ENCODE data around the gene INS. TPM values are rescaled to one million over a fixed set of nuclear protein-coding genes. Genes with fewer than 3 reads are reported as not detected.
A peak's percentile ranks its signal among the peaks of the same experiment; 100 is the strongest.

The INS gene
- total and polyA plus RNA-seq, 4 donors: 0.16 to 0.37 TPM; not detected in 2

DNA sequence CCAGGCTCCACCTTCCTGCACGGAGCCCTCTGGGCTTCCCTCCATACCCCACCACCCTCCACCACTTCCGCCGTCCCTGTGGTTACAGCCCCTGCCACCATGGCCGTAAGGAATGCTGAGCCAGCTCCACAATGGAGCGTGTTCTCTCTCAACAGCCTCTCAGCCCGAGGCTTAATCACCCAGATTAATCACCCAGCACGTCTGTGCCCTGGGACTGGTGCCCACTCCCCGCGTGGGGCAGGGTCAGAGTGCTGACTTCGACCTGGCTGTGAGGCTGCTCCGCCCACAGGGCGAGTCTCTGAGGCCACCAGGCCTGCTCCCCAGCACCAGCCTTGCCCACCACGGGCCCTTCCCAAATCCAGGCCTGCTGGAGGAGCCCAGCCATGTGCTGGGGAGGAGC is 14.7 kb upstream of the INS start:
- H3K27me3 ChIP-seq (ENCODE audit: control insufficient read depth in 4 of 4, insufficient read depth in 4 of 4, low read length in 3 of 4): no peaks in the 10 kb centered on the region
- H3K36me3 ChIP-seq (ENCODE audit: control insufficient read depth in 4 of 4, insufficient read depth in 3 of 4, low read depth in 1 of 4, low read length in 3 of 4): no peaks in the 10 kb centered on the region
- H3K9ac ChIP-seq (ENCODE audit: low read depth in 1 of 2, low read length in 2 of 2): no peak overlapping the region
- 55% methylated on average over 13 of the region's 13 CpGs for WGBS
- H3K9me3 ChIP-seq (ENCODE audit: control insufficient read depth in 4 of 4, low read length in 3 of 4): no peaks in the 10 kb centered on the region
- TF ChIP-seq RAD21 (IDR thresholded peaks at IDR 0.05): no peak
- TF ChIP-seq GABPA (IDR thresholded peaks at IDR 0.05 in 1 of 2, conservative IDR thresholded peaks at IDR 0.05 in 1 of 2): no peak
- H3K4me1 ChIP-seq (ENCODE audit: control insufficient read depth in 4 of 4, insufficient read depth in 4 of 4, low read length in 3 of 4): peaks cover 0 to 3% (median 1%) of the 10 kb centered on the region in 4 donors
- no peak for DNase-seq (ENCODE audit: low spot score)
- no peak overlapping the region for H3K27ac ChIP-seq (ENCODE audit: low read depth in 1 of 2, low read length in 2 of 2)
- H3K4me3 ChIP-seq (ENCODE audit: low read depth in 1 of 3, low read length in 3 of 3): no peak overlapping the region

DNA sequence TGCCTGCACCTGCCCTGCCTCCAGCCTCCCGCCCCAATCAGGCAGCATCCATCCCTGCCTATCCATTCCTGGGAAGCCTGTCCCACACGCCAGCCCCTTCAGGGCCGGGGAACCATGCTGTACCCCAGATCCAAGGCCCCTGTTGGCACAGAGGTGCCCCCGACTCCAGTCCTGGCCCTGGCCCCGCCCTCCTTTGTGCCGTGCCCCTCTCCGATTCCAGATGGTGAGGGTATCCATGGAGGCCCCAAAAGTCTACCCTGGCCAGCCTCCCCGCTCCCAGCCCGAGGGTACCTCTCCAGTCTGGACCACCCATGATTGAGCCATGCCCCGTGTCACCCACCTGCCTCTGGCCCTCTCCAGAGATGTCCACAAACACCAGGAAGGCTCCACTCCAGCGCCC is 13.4 kb upstream of the INS start:
- no peak overlapping the region for H3K9ac ChIP-seq (ENCODE audit: low read depth in 1 of 2, low read length in 2 of 2)
- H3K9me3 ChIP-seq (ENCODE audit: control insufficient read depth in 4 of 4, low read length in 3 of 4): no peaks in the 10 kb centered on the region
- no peaks in the 10 kb centered on the region for H3K27me3 ChIP-seq (ENCODE audit: control insufficient read depth in 4 of 4, insufficient read depth in 4 of 4, low read length in 3 of 4)
- DNase-seq (ENCODE audit: low spot score): no peak
- no peak for TF ChIP-seq FOXA2 (IDR thresholded peaks at IDR 0.05)
- TF ChIP-seq RAD21 (IDR thresholded peaks at IDR 0.05): no peak
- TF ChIP-seq HNF4G (IDR thresholded peaks at IDR 0.05): no peak
- no peak for TF ChIP-seq FOXA1 (IDR thresholded peaks at IDR 0.05)
- TF ChIP-seq JUND (IDR thresholded peaks at IDR 0.05): no peak
- TF ChIP-seq, protein P1, sequence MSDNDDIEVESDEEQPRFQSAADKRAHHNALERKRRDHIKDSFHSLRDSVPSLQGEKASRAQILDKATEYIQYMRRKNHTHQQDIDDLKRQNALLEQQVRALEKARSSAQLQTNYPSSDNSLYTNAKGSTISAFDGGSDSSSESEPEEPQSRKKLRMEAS (IDR thresholded peaks at IDR 0.05): no peak
- TF ChIP-seq HNF4A (conservative IDR thresholded peaks at IDR 0.05): no peak
- TF ChIP-seq YY1 (IDR thresholded peaks at IDR 0.05): no peak
- H3K4me3 ChIP-seq (ENCODE audit: low read depth in 1 of 3, low read length in 3 of 3): no peak overlapping the region
- H3K27ac ChIP-seq (ENCODE audit: low read depth in 1 of 2, low read length in 2 of 2): no peak overlapping the region
- H3K36me3 ChIP-seq (ENCODE audit: control insufficient read depth in 4 of 4, insufficient read depth in 3 of 4, low read depth in 1 of 4, low read length in 3 of 4): no peaks in the 10 kb centered on the region
- peaks cover 0 to 6% (median 2%) of the 10 kb centered on the region in 4 donors for H3K4me1 ChIP-seq (ENCODE audit: control insufficient read depth in 4 of 4, insufficient read depth in 4 of 4, low read length in 3 of 4)
- WGBS: 86% methylated on average over 11 of the region's 11 CpGs

DNA sequence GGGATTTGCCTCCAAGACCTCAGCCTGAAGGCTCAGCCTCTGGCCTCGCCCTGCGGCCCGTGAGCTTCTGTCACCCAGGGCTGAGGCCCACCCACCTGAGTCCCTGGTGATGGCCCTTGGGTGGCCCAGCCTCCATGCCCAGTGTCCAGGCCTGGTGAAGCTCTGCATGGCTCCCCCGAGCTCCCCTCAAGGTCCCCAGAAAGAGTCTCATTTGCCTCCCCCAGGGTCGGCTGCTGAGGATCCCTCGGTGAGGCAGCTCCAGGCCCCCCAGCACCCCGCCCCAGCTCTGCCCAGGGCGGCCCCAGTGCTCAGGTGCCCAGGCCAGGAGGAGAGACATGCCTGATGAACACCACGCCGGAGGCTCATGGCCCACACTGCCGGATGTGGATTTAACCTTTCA is 12.8 kb upstream of the INS start:
- H3K27me3 ChIP-seq (ENCODE audit: control insufficient read depth in 4 of 4, insufficient read depth in 4 of 4, low read length in 3 of 4): no peaks in the 10 kb centered on the region
- no peak for DNase-seq (ENCODE audit: low spot score)
- 61% methylated on average over 11 of the region's 11 CpGs for WGBS
- no peak overlapping the region for H3K4me3 ChIP-seq (ENCODE audit: low read depth in 1 of 3, low read length in 3 of 3)
- no peaks in the 10 kb centered on the region for H3K36me3 ChIP-seq (ENCODE audit: control insufficient read depth in 4 of 4, insufficient read depth in 3 of 4, low read depth in 1 of 4, low read length in 3 of 4)
- no peak overlapping the region for H3K27ac ChIP-seq (ENCODE audit: low read depth in 1 of 2, low read length in 2 of 2)
- H3K9ac ChIP-seq (ENCODE audit: low read depth in 1 of 2, low read length in 2 of 2): no peak overlapping the region
- H3K4me1 ChIP-seq (ENCODE audit: control insufficient read depth in 4 of 4, insufficient read depth in 4 of 4, low read length in 3 of 4): peaks cover 0 to 11% (median 4%) of the 10 kb centered on the region in 4 donors
- TF ChIP-seq FOXA2 (IDR thresholded peaks at IDR 0.05): no peak
- TF ChIP-seq JUND (IDR thresholded peaks at IDR 0.05): no peak
- TF ChIP-seq, protein P2, sequence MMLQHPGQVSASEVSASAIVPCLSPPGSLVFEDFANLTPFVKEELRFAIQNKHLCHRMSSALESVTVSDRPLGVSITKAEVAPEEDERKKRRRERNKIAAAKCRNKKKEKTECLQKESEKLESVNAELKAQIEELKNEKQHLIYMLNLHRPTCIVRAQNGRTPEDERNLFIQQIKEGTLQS (IDR thresholded peaks at IDR 0.05): no peak
- no peak for TF ChIP-seq GABPA (IDR thresholded peaks at IDR 0.05 in 1 of 2, conservative IDR thresholded peaks at IDR 0.05 in 1 of 2)
- no peaks in the 10 kb centered on the region for H3K9me3 ChIP-seq (ENCODE audit: control insufficient read depth in 4 of 4, low read length in 3 of 4)

DNA sequence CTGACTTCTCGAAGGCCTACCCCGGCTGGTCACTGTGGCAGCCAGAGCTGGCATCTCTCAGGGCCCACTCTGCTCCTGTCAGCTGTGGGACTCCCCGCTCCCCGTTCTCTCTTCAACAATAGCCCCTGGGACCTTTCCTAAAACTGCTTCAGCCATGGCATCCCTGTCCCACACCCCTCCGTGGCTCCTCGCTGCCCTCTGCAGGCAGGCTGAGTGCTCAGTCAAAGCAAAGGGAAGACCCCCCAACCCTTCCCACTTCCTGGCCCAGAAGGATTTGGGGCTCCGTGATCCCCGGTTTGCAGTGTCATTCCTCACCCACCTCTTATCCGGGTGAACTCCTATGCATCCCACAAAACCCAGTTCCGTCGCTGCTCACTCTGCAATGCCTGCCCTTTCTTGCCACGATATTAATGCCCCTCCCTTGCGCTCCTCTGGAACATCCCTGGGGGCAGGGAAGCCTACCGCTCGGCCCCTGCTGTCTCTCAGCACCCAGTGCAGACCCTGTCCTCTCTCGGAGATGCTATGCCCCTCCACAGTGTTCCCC is 12.2 kb upstream of the INS start:
- H3K4me1 ChIP-seq (ENCODE audit: control insufficient read depth in 4 of 4, insufficient read depth in 4 of 4, low read length in 3 of 4): peaks cover 0 to 15% (median 5%) of the 10 kb centered on the region in 4 donors
- H3K27ac ChIP-seq (ENCODE audit: low read depth in 1 of 2, low read length in 2 of 2): no peak overlapping the region
- DNase-seq (ENCODE audit: low spot score): no peak
- WGBS: 70% methylated on average over 16 of the region's 16 CpGs
- no peak overlapping the region for H3K4me3 ChIP-seq (ENCODE audit: low read depth in 1 of 3, low read length in 3 of 3)
- no peaks in the 10 kb centered on the region for H3K27me3 ChIP-seq (ENCODE audit: control insufficient read depth in 4 of 4, insufficient read depth in 4 of 4, low read length in 3 of 4)
- TF ChIP-seq, protein P2 (IDR thresholded peaks at IDR 0.05): no peak
- TF ChIP-seq, protein P3, sequence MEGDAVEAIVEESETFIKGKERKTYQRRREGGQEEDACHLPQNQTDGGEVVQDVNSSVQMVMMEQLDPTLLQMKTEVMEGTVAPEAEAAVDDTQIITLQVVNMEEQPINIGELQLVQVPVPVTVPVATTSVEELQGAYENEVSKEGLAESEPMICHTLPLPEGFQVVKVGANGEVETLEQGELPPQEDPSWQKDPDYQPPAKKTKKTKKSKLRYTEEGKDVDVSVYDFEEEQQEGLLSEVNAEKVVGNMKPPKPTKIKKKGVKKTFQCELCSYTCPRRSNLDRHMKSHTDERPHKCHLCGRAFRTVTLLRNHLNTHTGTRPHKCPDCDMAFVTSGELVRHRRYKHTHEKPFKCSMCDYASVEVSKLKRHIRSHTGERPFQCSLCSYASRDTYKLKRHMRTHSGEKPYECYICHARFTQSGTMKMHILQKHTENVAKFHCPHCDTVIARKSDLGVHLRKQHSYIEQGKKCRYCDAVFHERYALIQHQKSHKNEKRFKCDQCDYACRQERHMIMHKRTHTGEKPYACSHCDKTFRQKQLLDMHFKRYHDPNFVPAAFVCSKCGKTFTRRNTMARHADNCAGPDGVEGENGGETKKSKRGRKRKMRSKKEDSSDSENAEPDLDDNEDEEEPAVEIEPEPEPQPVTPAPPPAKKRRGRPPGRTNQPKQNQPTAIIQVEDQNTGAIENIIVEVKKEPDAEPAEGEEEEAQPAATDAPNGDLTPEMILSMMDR (IDR thresholded peaks at IDR 0.05; ENCODE audit: low read depth, low read length, missing input control): peak; percentile 11
- no peak for TF ChIP-seq FOXA2 (IDR thresholded peaks at IDR 0.05)
- no peaks in the 10 kb centered on the region for H3K9me3 ChIP-seq (ENCODE audit: control insufficient read depth in 4 of 4, low read length in 3 of 4)
- H3K9ac ChIP-seq (ENCODE audit: low read depth in 1 of 2, low read length in 2 of 2): no peak overlapping the region
- no peaks in the 10 kb centered on the region for H3K36me3 ChIP-seq (ENCODE audit: control insufficient read depth in 4 of 4, insufficient read depth in 3 of 4, low read depth in 1 of 4, low read length in 3 of 4)

All from liver (tissue), 9 donors.